HG02884 (cell line): ENCODE results near the gene MOCOS.

ENCODE experiments used
- ATAC-seq: cut with Tn5 transposase; IDR thresholded peaks from one replicate; pipeline ENCODE4 v1.9.1; 2021; ENCODE audit warnings: mild to moderate bottlenecking, moderate library complexity; ENCODE audit not compliant: unreplicated experiment

MOCOS gene

GRCh38 chr18:36179562-36180355, 7.5 kb upstream of the MOCOS start:
- ATAC-seq: no peak

- ATAC-seq: no peak
These were observed 5.9 kb upstream of the MOCOS start for GRCh38 chr18:36181441-36181840.

DNA sequence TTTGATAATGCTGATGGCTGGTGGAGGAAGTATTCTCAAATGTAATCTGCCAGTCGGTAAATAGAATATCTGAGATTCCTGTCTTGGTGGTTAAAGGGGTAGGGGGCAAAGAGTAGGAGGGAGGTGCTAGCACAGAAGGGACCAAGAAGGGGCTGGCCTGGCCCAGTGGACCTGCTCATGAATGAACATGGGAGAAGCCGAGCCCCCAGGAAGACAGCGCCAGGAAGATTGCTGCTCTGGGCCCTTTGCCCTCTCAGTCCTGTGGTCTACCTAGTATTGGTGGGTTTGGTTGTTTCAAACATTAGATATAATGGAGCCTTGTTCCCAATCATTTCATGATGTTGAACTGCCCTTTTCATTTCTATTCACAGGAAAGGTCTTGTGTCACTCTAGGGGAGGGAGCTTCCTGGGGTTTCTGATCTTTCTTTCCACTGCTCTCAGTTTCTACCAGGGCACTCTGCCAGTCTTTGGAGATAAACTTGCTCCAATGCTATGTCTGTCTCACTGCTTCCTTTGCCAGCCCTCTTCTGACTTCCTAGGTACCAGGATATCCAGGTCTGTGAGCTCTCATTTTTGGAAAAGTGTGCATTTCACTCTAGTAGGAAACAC, 5.3 kb upstream of the MOCOS start:
- ATAC-seq: no peak

GRCh38 chr18:36183033-36183432, 4.3 kb upstream of the MOCOS start:
- no peak for ATAC-seq

- no peak for ATAC-seq
These were observed 3.3 kb upstream of the MOCOS start for GRCh38 chr18:36183987-36184386.

- no peak for ATAC-seq
These were observed 2.1 kb upstream of the MOCOS start for GRCh38 chr18:36185157-36185556.

- no peak for ATAC-seq
These were observed 1.3 kb upstream of the MOCOS start for GRCh38 chr18:36185901-36186460.

- peak; percentile 7 for ATAC-seq
These were observed 670 bp upstream of the MOCOS start for GRCh38 chr18:36186461-36187192.

- no peak for ATAC-seq
These were observed 777 bp downstream of the MOCOS start for GRCh38 chr18:36187826-36188721.

DNA sequence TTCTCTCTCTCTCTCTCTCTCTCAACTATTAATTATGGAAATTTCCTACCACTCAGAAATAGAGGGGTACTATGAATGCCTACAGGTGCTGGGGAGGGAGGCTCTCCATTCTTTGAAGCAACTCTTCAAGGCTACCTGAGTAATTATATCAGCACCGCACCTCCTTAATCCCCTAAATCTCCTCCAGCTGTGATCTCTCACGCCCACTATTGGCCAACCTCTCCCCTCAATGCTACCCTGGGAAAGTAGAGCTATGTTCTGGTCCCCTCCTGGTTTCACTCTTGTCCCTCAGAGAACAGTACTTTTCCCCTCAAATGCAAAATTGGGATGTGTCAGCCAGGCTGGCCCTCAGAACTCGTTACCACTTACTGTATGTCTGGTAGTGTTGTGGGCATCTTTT, 1.6 kb downstream of the MOCOS start:
- ATAC-seq: no peak

GRCh38 chr18:36189486-36189885, 2.2 kb downstream of the MOCOS start:
- ATAC-seq: no peak

DNA sequence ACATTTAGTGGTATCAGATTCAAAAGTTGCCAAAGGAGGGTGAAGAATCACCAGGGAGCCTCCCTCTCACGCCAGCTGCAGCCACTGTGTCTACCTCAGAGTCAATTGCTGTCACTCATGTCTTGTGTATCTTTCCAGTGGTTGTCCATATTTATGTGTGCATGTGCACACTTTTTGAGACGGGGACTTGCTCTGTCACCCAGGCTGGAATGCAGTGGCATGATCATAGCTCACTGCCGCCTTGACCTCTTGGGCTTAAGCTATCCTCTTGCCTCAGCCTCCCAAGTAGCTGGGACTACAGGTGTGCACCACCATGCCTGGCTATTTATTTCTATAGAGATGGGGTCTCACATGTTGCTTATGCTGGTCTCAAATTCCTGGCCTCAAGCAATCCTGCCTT, 4.0 kb downstream of the MOCOS start:
- ATAC-seq: no peak

DNA sequence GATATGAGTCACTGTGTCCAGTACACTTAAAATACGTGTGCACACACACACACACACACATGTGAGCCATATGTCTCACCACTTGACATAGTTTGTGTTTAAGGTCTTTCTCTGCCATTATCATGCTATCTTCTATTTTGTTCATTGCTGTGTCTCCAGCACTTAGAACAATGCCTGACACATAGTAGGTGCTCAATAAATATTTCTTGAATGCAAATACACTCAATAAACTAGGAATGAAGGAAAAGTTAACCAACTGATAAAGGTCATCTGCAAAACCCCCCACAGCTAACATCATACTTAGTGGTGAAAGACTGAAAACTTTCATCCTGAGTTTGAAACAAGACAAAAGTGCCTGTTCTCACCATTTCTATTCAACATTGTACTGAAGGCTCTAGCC, 4.4 kb downstream of the MOCOS start:
- no peak for ATAC-seq

DNA sequence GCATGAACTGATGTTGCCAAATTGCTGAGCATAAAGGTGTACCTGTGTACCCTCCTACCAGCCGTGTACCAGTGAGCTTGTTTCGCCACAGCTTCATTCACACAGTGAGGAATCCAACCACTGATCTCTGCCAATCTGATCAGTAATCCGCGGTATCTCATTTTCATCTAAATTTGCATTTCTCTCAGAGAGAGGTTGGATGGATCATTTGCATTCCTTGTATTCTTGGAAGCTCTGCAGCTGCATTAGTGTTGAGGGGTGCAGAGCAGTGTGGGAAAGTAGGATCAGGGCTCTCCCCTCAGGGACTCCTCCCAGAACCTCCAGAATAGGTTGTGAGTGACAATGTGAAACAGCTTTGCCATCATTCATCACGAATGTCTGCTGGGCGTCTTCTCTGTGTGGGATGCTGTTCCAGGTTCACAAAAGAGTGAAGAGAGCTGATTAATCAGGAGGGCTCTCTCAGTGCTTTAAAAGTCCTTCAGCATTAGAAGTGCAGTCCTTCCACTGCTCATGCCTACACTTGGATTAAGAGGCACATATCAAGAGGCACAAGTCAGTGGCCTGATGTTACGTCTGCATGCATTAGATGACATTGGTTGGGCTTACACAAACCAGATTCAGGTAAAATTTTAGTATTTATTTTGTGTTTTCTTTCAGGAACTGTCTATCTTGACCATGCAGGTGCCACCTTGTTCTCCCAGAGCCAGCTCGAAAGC, 7.5 kb downstream of the MOCOS start:
- no peak for ATAC-seq

GRCh38 chr18:36195427-36196122, 8.3 kb downstream of the MOCOS start:
- ATAC-seq: no peak

DNA sequence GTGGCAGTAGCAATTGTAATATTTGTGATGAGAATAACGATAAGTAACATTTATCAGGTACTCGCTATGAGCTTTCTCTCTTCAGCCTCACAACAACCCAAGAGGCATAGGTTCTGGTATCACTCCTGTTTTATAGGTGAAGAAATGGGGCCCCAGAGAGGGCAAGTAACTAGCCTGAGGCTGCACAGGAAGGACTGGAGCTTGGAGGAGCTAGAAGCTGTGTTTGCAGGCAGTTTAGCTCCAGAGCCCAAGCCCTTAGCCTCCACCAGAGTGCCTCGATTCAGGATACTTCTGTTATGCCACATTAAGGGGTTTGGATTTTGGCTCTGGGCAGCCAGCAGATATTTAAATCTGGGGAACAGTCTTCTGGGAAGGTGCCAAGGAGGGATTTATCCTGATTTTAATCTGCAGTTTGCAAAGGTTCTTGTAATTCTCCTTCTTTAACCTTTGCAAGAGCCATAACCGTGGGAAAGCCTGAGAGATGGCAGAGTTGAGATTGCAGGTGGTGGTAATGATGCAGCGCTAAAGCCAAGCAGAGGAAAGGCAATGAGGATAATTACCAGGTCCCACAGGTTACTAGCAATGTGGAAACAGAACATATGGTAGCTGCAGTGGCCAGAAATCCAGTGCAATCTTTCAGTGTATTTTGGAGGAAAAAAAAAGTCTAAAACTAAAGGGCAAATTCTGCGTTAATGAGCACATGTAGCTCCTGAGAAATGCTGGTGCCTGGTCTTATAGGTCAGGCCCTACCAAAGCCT, 9.1 kb downstream of the MOCOS start:
- ATAC-seq: no peak

DNA sequence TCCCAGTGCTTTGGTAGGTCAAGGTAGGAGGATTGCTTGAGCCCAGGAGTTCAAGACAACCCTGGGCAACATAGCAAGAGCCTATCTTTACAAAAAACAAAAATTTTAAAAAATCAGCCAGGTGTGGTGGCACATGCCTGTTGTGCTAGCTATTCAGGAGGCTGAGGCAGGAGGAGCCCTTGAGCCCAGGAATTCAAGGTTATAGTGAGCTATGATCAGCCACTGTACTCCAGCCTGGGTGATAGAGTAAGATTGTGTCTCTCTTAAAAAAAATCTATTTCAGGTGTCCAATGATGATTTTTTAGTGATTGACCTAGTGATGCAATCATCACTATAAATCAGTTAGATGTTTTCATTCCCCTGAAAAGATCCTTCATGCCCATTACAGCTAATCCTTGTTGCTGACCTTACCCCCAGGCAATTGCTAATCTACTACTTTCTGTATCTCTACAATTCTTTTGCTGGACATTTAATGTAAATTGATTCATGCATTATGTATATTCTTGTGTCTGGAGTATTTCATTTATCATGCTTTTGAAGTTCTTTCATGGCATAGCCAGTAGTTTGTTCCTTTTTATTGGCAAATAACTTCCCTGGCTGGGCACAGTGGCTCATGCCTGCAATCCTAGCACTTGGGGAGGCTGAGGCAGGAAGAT, 10.3 kb downstream of the MOCOS start:
- no peak for ATAC-seq

DNA sequence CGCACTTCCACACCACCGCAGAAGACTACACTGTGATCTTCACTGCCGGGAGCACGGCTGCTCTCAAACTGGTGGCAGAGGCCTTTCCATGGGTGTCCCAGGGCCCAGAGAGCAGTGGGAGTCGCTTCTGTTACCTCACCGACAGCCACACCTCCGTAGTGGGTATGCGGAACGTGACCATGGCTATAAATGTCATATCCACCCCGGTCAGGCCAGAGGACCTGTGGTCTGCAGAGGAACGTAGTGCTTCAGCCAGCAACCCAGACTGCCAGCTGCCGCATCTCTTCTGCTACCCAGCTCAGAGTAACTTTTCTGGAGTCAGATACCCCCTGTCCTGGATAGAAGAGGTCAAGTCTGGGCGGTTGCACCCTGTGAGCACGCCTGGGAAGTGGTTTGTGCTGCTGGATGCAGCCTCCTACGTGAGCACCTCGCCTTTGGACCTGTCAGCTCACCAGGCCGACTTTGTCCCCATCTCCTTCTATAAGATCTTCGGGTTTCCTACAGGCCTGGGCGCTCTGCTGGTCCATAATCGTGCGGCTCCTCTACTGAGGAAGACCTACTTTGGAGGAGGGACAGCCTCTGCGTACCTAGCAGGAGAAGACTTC, 12.5 kb downstream of the MOCOS start:
- no peak for ATAC-seq
